HG03378 (cell line): Measurements from ENCODE around the gene ZHX3.

ENCODE experiments used
- ATAC-seq: cut with Tn5 transposase; IDR thresholded peaks from one replicate; pipeline ENCODE4 v1.9.1; 2021; ENCODE audit warnings: mild to moderate bottlenecking, moderate library complexity; ENCODE audit not compliant: unreplicated experiment

ZHX3 gene

GRCh38 chr20:41300886-41301285, 16.6 kb downstream of the ZHX3 start:
- ATAC-seq: no peak

- no peak for ATAC-seq
Observed at GRCh38 chr20:41300383-41300782, 17.1 kb downstream of the ZHX3 start.

GRCh38 chr20:41299899-41300298, 17.6 kb downstream of the ZHX3 start:
- ATAC-seq: no peak

- no peak for ATAC-seq
Observed at GRCh38 chr20:41293269-41294037, 24.1 kb downstream of the ZHX3 start.

- no peak for ATAC-seq
Observed at GRCh38 chr20:41290804-41291389, 26.6 kb downstream of the ZHX3 start.

GRCh38 chr20:41287327-41287726, 30.2 kb downstream of the ZHX3 start:
- ATAC-seq: no peak

GRCh38 chr20:41286240-41286851, 31.2 kb downstream of the ZHX3 start:
- ATAC-seq: no peak

- ATAC-seq: no peak
Observed at GRCh38 chr20:41279546-41280225, 37.8 kb downstream of the ZHX3 start.

GRCh38 chr20:41278936-41279335, 38.6 kb downstream of the ZHX3 start:
- ATAC-seq: no peak

- no peak for ATAC-seq
Observed at GRCh38 chr20:41277049-41277448, 40.5 kb downstream of the ZHX3 start.

- no peak for ATAC-seq
Observed at GRCh38 chr20:41276317-41276751, 41.2 kb downstream of the ZHX3 start.

- no peak for ATAC-seq
Observed at GRCh38 chr20:41275301-41275731, 42.2 kb downstream of the ZHX3 start.

- ATAC-seq: no peak
Observed at GRCh38 chr20:41274152-41274551, 43.4 kb downstream of the ZHX3 start.

- ATAC-seq: no peak
Observed at GRCh38 chr20:41273445-41273844, 44.1 kb downstream of the ZHX3 start.

- no peak for ATAC-seq
Observed at GRCh38 chr20:41272339-41272738, 45.2 kb downstream of the ZHX3 start.

- ATAC-seq: no peak
Observed at GRCh38 chr20:41268917-41269652, 48.4 kb downstream of the ZHX3 start.

- ATAC-seq: no peak
Observed at GRCh38 chr20:41268402-41268801, 49.1 kb downstream of the ZHX3 start.

GRCh38 chr20:41265938-41266337, 51.6 kb downstream of the ZHX3 start:
- ATAC-seq: no peak

- ATAC-seq: no peak
Observed at GRCh38 chr20:41264819-41265218, 52.7 kb downstream of the ZHX3 start.

GRCh38 chr20:41261790-41262717, 55.5 kb downstream of the ZHX3 start:
- ATAC-seq: no peak
